ENCODE data around the gene CARHSP1.
"Not testable (repeated sequence)": the region's sequence is repeated elsewhere in the genome, so short reads cannot be mapped to it uniquely, and the experiment has no call there.

Gene CARHSP1

DNA sequence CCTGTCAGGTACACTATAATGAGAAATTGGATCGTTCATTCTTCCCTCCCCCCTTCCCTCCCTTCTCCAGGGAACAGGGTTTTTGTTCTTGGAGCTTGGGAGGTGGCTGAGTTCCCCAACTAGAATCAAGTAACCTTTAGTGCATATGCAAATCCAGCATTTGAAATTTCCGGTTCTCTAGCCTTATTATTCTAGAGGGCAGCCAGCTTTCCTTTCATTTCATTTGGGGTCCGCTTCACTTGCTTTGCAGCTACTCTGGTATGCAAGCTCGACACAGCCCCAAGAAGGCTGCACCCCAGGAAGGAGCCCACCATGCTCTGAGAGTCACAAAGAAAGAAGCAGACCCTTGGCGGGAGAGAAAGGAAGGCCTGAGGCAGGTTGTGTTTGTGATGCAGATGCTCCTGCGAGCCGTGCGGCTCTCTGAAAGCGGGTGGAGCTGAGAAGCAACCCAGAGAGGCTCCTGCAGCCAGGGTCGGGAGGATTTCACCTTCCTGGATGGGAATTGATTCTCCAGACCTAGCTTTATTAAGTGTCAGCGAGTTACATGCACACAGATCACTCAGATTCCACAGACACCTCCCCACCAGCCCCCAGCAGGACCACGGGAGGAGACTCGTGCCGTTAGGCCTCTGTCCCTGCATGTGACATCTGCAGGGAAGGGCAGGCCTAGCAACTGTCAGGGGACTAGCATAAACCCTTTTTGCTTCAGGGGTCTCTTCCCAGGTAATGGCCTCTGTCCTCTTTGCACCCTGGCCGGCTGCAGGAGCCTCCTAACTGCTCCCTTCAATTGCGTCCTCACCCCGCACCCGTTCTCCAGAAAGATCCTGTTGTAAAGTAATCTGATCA lies 36.7 kb downstream of the CARHSP1 start:
- no peak for DNase-seq (ENCODE audit: low read depth in 2 of 2, low spot score in 1 of 2)

DNA sequence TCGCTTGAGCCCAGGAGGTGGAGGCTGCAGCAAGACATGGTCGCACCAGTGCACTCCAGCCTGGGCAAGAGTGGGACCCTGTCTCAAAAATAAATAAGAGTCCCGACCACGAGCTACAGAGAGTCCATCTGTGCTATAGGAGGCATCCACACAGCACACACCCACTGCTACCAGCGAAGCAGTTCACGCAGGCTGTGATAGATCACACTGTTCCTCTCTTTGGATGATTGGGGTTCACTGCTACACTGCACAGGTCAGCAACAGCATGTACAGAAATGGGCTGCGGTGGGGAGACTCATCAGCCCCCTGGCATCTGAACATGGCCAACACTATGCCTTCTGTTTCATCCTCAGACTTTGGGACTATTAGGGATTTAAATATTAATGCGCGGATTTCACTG lies 37.4 kb downstream of the CARHSP1 start:
- no peak for DNase-seq (ENCODE audit: low read depth in 2 of 2, low spot score in 1 of 2)

DNA sequence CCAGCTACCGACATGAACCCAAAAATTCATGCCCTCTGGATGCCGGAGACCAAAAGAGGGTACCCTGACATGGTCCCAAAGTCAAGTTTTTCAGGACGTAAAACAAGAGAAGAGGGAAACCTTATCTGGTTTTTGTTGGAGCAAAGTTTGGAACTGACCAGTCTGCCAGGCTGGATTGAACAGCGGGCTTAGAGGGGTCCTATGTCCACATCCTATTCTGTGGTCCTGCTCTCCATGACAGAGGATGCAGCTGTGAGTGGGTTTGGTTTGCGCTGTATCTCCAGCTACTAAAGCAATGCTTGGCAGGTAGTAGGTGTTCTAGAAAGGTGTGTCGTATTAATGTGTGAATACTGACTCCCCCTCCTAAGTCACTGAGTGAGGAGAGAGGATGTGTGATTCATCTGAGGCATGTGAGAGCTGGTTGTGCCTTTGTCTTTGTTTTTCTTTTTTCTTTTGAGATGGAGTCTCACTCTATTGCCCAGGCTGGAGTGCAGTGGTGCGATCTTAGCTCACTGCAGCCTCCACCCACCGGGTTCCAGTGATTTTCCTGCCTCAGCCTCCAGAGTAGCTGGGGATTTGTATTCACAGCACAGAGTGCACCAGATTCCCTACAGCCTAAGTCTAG lies 40.2 kb downstream of the CARHSP1 start:
- no peak for DNase-seq (ENCODE audit: low read depth in 2 of 2, low spot score in 1 of 2)

DNA sequence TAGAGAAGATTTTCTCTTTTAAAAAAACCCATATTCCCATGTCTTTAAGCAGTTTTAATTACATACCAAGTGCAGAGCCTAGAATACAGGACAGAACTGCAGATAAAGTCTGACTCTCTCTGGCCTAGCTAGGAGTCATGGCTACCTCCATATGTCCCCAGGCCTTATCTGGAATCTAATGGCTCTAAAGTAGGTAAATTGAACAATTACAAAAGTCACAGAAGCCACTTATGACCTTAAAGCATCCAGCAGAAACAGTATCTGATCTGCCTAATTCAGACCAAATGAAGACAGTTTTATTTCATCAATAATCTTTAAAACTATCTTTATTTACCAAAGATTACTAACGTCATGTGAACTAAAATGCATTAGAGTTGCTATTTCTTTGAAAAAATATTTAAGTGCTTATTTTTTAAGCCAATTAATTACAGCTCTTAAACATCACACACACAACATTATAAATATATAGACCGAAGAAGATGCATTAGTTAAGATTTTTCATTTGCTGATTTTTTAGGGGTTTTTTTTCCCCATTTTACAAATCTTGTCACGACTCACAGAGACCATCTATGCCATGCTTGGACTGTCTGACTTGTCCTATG lies 42.4 kb downstream of the CARHSP1 start:
- DNase-seq (ENCODE audit: low read depth in 2 of 2, low spot score in 1 of 2), result no peak

DNA sequence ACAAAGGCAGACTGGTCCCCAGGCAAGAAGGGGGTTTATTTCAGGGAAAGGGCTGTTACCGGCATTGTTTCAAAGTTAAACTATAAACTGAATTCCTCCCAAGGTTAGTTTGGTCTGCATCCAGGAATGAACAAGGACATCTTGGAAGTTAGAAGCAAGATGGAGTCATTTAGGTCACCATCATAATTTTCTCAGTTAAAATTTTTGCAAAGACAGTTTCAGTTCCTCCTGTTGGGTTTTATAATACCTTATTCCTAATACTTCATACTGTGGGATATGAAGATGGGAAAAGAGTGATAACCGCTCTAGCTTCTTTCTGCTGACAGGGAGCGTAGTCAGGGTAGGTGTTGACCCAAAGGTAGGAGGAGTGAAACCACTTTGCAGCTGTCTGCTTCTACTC lies 46.4 kb downstream of the CARHSP1 start:
- no peak for DNase-seq (ENCODE audit: low read depth in 2 of 2, low spot score in 1 of 2)

DNA sequence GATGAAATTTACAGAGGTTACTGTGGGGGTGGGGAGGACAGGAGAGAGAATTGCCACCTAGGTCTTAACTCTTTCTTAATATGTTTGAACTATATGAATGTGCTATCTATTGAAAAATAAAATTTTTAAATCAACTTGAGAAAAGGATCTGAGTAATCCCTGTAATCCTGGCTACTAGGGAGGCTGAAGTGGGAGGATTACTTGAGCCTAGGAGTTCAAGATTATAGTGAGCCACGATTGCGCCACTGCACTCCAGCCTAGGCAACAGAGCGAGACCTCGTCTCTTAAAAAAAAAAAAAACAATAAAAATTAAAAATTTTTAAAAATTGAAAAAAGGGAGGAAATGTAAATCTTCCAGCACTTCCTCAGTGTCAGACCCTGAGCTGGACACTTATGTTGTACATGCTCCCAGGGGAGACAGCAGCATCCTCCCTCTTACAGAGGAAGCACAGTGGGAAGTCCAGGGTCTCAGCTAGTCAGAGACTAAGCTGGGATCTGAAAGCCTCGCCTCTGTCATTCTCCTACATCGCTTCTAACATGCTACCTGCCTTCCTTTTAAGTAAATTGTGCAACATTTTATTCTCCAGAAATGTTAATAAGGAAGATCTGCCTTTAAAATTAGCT lies 49.3 kb downstream of the CARHSP1 start:
- no peak for DNase-seq (ENCODE audit: low read depth in 2 of 2, low spot score in 1 of 2)

DNA sequence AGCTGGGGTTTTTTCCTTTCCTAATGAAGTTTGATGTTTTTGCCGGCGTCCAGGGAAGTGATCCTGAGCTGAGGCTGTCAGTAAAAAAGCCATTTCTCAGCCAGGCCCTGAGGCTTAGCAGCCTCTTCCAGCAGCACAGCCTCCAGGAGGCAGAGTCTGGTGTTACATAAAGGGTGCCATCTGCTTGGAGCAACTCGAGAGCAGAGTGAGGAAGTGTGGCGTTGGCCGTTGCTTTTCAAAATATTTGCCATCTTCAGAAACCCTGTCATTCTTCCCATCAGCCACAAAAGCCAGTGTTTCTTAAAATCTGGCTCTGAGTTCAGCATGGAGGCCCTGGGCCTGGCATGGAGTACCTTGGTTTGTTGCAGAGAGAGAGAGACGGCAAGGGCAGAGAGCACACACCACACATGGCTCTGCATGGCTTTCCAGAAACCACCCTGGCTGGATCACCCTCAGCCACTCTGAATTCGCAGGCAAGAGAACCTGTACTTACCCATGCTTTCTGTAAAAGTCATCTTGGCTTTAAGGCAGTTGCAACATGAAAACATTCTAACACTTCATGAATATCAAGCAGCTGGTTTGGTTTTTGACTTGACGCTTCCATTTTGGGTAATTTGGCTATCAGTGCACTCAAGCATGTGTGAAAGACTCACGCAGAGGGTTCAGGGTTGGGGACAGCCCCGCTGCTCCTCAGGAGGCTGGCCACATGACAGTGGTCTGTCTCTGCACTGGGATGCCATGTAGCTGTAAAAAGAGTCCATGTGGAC lies 50.1 kb downstream of the CARHSP1 start:
- DNase-seq (ENCODE audit: low read depth in 2 of 2, low spot score in 1 of 2), result no peak

DNA sequence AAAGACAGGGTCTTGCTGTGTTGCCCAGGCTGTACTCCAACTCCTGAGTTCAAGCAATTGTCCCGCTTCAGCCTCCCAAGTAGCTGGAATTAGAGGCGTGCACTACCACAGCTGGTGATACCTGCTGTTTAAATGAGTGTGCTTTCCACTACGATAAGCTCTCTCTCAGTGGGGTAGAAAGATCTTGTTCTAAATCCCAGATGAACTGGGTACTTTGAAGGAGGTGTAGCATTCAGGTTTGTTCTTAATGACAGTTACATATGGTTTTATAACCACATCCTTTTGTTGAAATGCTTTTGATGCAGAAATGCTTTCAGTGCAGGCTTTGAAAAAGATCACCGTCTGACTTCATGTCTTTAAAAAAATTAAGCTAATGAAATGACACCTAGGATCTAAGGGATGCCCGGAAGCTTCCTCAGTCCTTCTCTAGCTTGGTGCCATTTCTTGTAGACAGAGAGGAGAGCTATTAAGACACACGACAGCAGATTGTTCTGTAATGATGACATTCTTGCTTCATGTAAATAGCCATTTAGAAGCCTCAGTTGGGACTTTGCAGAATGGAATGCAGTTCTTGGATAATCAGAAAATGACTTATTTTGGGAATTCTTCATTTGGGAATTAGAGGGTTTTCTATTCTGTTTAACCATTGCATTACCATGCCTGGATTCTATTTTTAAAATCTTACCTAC lies 51.7 kb downstream of the CARHSP1 start:
- DNase-seq (ENCODE audit: low read depth in 2 of 2, low spot score in 1 of 2), result no peak

DNA sequence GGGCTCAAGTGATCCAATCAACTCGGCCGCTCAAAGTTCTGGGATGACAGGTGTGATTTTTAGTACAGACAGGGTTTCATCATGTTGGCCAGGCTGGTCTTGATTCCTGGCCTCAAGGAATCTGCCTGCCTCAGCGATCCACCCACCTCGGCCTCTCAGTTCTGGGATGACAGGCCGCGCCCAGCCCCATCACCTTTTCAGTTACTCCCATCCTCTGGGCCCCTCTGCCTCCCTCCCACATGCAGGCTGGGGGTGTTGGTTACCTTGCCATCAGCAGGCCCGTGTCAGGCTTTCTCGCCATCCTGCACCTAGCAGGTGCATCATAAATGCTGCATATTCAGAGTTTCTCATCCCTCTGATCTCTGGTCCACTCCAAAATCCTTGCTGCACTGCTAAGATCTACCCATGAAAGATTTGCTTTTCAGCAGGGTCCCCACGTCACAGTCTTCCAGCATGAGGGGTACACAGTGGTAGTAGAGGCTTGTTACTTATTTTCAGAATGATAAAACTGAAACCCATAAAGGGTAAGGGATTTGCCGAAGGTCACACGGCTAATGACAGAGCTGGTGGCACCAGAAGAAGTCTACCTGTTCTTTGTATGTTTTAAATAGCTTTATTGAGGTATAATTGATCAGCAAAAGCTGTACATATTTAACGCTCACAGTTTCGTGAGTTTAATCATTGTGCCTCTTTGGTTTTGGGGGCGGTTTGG lies 54.6 kb downstream of the CARHSP1 start:
- no peak for DNase-seq (ENCODE audit: low read depth in 2 of 2, low spot score in 1 of 2)

DNA sequence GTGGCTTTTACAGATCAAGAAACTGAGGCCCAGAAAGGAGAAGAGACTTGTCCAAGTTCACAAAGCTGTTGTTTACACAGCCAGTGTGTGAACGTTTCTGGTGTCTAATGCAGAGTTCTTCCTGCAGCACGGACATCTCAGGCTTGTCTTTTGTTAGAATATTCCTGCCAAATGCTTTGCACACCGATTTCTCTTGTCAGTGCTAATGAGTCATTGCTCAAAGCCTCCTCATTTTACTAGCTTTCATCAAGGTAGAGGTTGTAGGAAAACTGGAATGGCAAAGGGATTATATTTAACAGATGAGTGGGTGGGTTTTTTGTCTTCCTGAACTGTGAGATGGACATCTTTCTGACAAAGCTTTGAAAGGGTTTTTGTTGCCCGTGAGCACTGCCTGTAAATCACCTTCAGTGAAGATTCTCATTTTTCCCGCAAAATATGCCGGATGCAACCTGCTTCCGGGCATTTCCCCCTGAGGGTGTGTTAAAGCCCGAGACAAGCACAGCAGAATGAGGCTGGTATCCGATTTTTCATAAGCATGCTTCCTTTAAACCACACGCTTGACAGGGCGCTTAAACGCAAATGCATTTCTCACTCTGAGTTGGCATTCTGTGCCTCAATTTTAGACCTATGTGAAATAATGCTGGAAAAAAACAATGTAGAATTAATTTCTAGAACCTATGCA lies 56.5 kb downstream of the CARHSP1 start:
- DNase-seq (ENCODE audit: low read depth in 2 of 2, low spot score in 1 of 2), result no peak

DNA sequence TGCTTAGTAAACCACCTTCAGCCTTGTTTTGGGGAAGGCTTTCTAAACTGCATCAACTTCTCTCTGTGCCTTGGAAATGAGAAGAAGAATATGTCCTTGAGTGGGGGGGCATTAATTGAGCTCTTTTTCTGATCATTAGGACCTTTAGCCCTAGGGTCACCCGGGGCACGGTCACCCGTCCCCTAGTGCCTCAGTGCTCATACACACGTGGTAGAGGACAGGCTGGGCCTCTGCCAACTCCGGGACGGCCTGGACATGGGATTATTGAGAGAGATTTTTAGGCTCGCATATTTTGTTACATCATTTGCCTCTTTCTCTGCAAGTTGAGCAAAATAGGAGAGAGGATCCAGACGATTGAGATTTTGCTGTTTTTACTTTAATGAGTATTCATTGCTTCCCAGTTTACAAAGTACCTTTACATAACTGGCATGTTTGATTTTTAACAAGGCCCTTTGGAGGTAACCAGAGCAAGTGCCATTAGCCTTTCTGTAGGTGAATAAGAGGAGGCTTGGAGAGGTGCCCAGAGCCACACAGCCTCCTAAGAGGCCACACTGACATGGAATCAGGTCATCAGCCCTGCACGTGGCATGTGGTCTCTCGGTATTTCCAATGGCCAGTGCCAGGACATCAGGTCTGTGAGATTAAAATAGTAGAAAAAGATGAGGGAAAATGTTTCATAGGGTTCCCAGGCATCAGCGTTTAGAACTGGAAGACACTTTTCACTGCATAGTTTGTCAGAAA lies 60.0 kb downstream of the CARHSP1 start:
- no peak for DNase-seq (ENCODE audit: low read depth in 2 of 2, low spot score in 1 of 2)

DNA sequence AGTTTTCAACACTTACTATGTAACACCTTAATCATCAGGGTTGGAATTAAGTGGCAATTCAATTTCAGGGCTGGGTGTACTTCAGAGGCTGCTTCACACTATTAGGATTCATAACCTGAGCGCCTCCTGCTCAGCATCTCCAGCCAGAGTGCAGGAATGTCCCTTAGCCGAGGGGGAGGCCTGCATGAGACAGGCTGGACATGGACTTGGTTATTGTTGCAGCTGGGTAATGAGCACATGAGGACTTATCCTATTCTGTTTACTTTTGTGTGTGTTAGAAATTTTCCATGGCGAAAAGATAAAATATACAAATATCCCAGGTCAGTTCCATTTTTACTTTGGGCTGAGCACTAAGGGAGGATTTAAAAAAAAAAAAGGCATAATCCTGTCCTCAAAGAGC lies 60.8 kb downstream of the CARHSP1 start:
- no peak for DNase-seq (ENCODE audit: low read depth in 2 of 2, low spot score in 1 of 2)

DNA sequence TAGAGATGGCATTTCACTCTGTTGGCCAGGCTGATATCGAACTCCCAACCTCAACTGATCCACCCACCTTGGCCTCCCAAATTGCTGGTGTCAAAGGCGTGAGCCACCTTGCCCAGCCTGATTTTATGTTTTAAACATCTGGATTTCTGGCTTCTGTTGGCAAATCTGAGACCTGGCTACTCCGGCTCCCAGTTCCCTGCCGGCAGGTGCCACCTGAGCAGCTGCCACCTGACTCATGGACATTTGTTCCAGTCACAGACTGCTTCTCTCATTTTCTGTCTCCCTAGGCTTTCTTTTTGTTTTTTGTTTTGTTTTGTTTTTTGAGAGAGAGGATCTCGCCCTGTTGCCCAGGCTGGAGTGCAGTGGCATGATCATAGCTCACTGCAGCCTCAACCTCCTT lies 61.6 kb downstream of the CARHSP1 start:
- no peak for DNase-seq (ENCODE audit: low read depth in 2 of 2, low spot score in 1 of 2)

DNA sequence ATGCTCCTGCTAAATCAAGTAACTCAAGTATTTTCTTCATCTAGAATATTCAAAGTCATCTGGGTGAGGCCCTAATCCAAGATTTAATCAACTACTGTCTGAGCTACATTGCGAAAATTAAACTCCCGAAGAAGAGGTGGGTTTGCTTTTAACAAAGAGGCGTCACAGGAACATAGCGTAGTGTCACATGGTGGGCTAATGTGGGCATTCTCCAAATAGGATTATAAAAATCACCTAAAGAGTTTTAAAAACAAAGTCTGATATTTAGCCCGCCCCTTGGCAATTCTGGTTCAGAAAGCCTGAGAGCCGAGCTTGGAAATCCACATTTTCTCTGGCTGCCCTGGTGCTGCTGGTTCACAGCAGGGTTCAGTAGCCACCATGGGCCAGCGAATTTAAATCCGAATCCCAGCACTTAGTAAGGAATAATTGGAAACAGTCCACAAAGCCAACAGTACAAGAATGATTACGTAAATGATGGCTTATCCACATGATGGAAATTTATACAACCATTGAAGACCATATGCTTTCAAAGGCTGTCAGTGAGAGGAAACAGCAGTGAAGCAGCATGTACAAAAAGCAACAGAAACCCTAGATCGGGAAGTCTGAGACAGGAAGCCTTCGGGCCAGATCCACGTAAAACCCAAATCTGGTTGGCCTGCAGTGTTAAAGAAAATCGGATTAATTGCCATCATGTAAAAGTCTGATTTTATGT lies 62.4 kb downstream of the CARHSP1 start:
- DNase-seq (ENCODE audit: low read depth in 2 of 2, low spot score in 1 of 2), result no peak

DNA sequence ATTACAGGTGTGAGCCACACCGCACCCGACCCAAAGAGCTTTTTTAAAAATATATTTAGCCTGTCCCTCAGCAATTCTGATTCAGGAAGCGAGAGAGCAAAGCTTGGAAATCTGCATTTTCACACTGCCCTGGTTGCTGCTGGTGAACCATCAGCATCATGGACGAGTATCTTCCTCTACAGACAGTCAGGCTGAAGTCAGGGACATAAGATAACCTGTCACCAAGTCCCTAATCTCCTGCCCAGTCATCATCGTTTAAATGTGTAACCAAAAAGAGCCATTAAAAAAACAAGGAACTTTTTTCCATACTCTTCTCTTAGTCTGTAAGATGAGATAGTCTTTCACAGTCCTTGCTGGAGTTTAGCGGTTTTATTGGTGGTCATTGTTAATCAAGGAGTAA lies 64.5 kb downstream of the CARHSP1 start:
- no peak for DNase-seq (ENCODE audit: low read depth in 2 of 2, low spot score in 1 of 2)

DNA sequence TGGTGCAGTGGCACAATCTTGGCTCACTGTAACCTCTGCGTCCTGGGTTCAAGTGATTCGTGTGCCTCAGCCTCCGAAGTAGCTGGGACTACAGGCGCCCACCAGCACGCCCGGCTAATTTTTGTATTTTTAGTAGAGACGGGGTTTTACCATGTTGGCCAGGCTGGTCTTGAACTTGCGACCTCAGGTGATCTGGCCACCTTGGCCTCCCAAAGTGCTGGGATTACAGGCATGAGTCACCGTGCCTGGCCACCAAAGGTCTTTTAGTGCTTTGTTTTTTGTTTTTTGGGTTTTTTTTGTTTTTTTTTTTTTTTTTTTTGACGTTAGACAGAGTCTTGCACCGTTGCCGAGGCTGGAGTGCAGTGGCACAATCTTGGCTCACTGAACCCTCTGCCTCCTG lies 65.1 kb downstream of the CARHSP1 start:
- not testable (repeated sequence) for DNase-seq (ENCODE audit: low read depth in 2 of 2, low spot score in 1 of 2)

Measured in stimulated activated CD8-positive, alpha-beta memory T cell treated with anti-CD3 and anti-CD28 coated beads, Interleukin-4, amount 100 ng/mL, for 4 hours (primary cell).